Smooth muscle cell (in vitro differentiated cells): Measurements from ENCODE around the gene ADAMTSL3. TPM values are rescaled to one million over a fixed set of nuclear protein-coding genes. Genes with fewer than 3 reads are reported as not detected.

ENCODE experiments used
- DNase-seq: peaks from one replicate; lab custom pipeline; 2025; ENCODE audit not compliant: unreplicated experiment; lab: John Stamatoyannopoulos, UW
- H2AFZ ChIP-seq: fragments of 200-600 bp; sonication (generic); 2 replicates; pipeline ENCODE4 v1.6.0; 2016; ENCODE audit warnings: antibody characterized with exemption, low read depth, mild to moderate bottlenecking
- H3F3A ChIP-seq: fragments of 200-600 bp; sonication (generic); 2 replicates; pipeline ENCODE4 v1.6.0; 2017; ENCODE audit warnings: antibody characterized with exemption, low read depth
- H3K27ac ChIP-seq: fragments of 200-600 bp; sonication (generic); 2 replicates; pipeline ENCODE4 v1.5.1; 2016; ENCODE audit warnings: low read depth, mild to moderate bottlenecking
- H3K27me3 ChIP-seq: fragments of 200-600 bp; sonication (generic); 2 replicates; pipeline ENCODE4 v1.6.1; 2016; ENCODE audit warnings: low read depth, mild to moderate bottlenecking
- H3K36me3 ChIP-seq: fragments of 200-600 bp; sonication (generic); 2 replicates; pipeline ENCODE4 v1.5.1; 2016; ENCODE audit warnings: low read depth
- H3K4me1 ChIP-seq: fragments of 200-600 bp; sonication (generic); 2 replicates; pipeline ENCODE4 v1.5.1; 2016; ENCODE audit warnings: low read depth
- H3K4me2 ChIP-seq: fragments of 200-600 bp; sonication (generic); 2 replicates; pipeline ENCODE4 v1.6.0; 2016; ENCODE audit warnings: mild to moderate bottlenecking
- H3K4me3 ChIP-seq: fragments of 200-600 bp; sonication (generic); 2 replicates; pipeline ENCODE4 v1.5.1; 2016; ENCODE audit warnings: mild to moderate bottlenecking
- H3K79me2 ChIP-seq: fragments of 200-600 bp; sonication (generic); 2 replicates; pipeline ENCODE4 v1.6.0; 2016; ENCODE audit warnings: low read depth, mild to moderate bottlenecking
- H3K9ac ChIP-seq: fragments of 200-600 bp; sonication (generic); 2 replicates; pipeline ENCODE4 v1.6.0; 2016; ENCODE audit warnings: low read depth
- H3K9me3 ChIP-seq: fragments of 200-600 bp; sonication (generic); replicated peaks from 2 replicates; pipeline ENCODE4 v1.5.1; 2016; ENCODE audit warnings: low read depth
- H4K20me1 ChIP-seq: fragments of 200-600 bp; sonication (generic); 2 replicates; pipeline ENCODE4 v1.6.0; 2016; ENCODE audit warnings: low read depth
- CTCF ChIP-seq: fragments of 200-600 bp; sonication (generic); IDR thresholded peaks from 2 replicates; pipeline ENCODE4 v1.5.1; 2017; ENCODE audit warnings: borderline replicate concordance, mild to moderate bottlenecking, antibody characterized with exemption; ENCODE audit not compliant: insufficient read depth, poor library complexity, severe bottlenecking
- WGBS: methylation state at CpG from one replicate; pipeline ENCODE4 v1.1.7; 2016; ENCODE audit warnings: low lambda C conversion rate; 5-methylcytosine and 5-hydroxymethylcytosine counted together
- polyA plus RNA-seq: library from polyadenylated mRNA; unstranded; fragments of >200 nt; fragmentation: Nextera tagmentation; extraction: Ambion mirVana; gene quantifications from 2 replicates; pipeline ENCODE4 v1.2.1, GENCODE V29; 2016
- total RNA-seq: library from RNA; depleted of rRNA; stranded (reverse); fragments of >200 nt; gene quantifications from 2 replicates; pipeline ENCODE4 v1.2.3, GENCODE V29; 2014

ADAMTSL3 gene
- total and polyA plus RNA-seq, 2 experiments from 2014 or later: 0.17 to 0.22 TPM

GRCh38 chr15:83998486-83998885 lies 344.6 kb downstream of the ADAMTSL3 start:
- TF ChIP-seq CTCF: no peak
- H4K20me1 ChIP-seq: no peaks in the 10 kb centered on the region
- no peaks in the 10 kb centered on the region for H3K9me3 ChIP-seq
- no peaks in the 10 kb centered on the region for H3K4me1 ChIP-seq
- no peak overlapping the region for H3K4me3 ChIP-seq
- no peak overlapping the region for H3K9ac ChIP-seq
- no peak for DNase-seq
- H3F3A ChIP-seq: no peaks in the 10 kb centered on the region
- H2AFZ ChIP-seq: no peak overlapping the region
- 60% methylated on average over 2 of the region's 2 CpGs for WGBS
- H3K27me3 ChIP-seq: no peaks in the 10 kb centered on the region
- no peak overlapping the region for H3K4me2 ChIP-seq
- H3K79me2 ChIP-seq: no peaks in the 10 kb centered on the region
- H3K27ac ChIP-seq: peak overlapping the region; percentile 37
- no peaks in the 10 kb centered on the region for H3K36me3 ChIP-seq

GRCh38 chr15:83999396-84000135 lies 345.6 kb downstream of the ADAMTSL3 start:
- Histone ChIP-seq H3K4me2 (peak overlapping the region; percentile 38), H3K9me3 (no peaks in the 10 kb centered on the region), H3K27me3 (no peaks in the 10 kb centered on the region), H2AFZ (no peak overlapping the region), H3K9ac (no peak overlapping the region), H4K20me1 (no peaks in the 10 kb centered on the region), H3K4me1 (no peaks in the 10 kb centered on the region), H3K79me2 (no peaks in the 10 kb centered on the region), H3F3A (no peaks in the 10 kb centered on the region), H3K36me3 (no peaks in the 10 kb centered on the region), H3K4me3 (no peak overlapping the region), H3K27ac (peak overlapping the region; percentile 37)
- TF ChIP-seq CTCF: no peak
- DNase-seq: no peak
- 72% methylated on average over 6 of the region's 6 CpGs for whole genome bisulfite sequencing

- H3F3A ChIP-seq: no peaks in the 10 kb centered on the region
- H3K4me3 ChIP-seq: no peak overlapping the region
- no peak overlapping the region for H3K4me2 ChIP-seq
- 92% methylated on average over 5 of the region's 5 CpGs for WGBS
- no peaks in the 10 kb centered on the region for H3K4me1 ChIP-seq
- no peaks in the 10 kb centered on the region for H4K20me1 ChIP-seq
- no peaks in the 10 kb centered on the region for H3K79me2 ChIP-seq
- no peak overlapping the region for H2AFZ ChIP-seq
- H3K27me3 ChIP-seq: no peaks in the 10 kb centered on the region
- no peaks in the 10 kb centered on the region for H3K36me3 ChIP-seq
- no peaks in the 10 kb centered on the region for H3K9me3 ChIP-seq
- no peak for DNase-seq
- H3K9ac ChIP-seq: no peak overlapping the region
- H3K27ac ChIP-seq: no peak overlapping the region
- no peak for TF ChIP-seq CTCF
Measured at GRCh38 chr15:84001037-84001436, 347.1 kb downstream of the ADAMTSL3 start.

- Histone ChIP-seq H3K27me3 (no peaks in the 10 kb centered on the region), H3K36me3 (no peaks in the 10 kb centered on the region), H4K20me1 (no peaks in the 10 kb centered on the region), H3K4me3 (no peak overlapping the region), H3F3A (no peaks in the 10 kb centered on the region), H3K9ac (no peak overlapping the region), H3K79me2 (no peaks in the 10 kb centered on the region), H3K9me3 (no peaks in the 10 kb centered on the region), H3K4me1 (no peaks in the 10 kb centered on the region), H3K4me2 (no peak overlapping the region), H2AFZ (no peak overlapping the region), H3K27ac (no peak overlapping the region)
- DNase-seq: no peak
- TF ChIP-seq CTCF: no peak
Measured at GRCh38 chr15:84001655-84002054, 347.7 kb downstream of the ADAMTSL3 start.
